Stimulated activated CD8-positive, alpha-beta memory T cell treated with anti-CD3 and anti-CD28 coated beads, Interleukin-7, amount 100 ng/mL, for 24 hours (primary cell): ENCODE results near the gene MEGF6.
"Not testable (repeated sequence)": the region's sequence is repeated elsewhere in the genome, so short reads cannot be mapped to it uniquely, and the experiment has no call there.

ENCODE experiments used
- DNase-seq: peaks from one replicate; pipeline ENCODE4 v3.0.0-alpha.2; 2020; ENCODE audit warnings: low read depth

MEGF6 gene

GRCh38 chr1:3575515-3575914 lies 35.8 kb downstream of the MEGF6 start:
- DNase-seq: not testable (repeated sequence)

- DNase-seq: no peak
Measured at GRCh38 chr1:3573500-3573899, 37.8 kb downstream of the MEGF6 start.

- not testable (repeated sequence) for DNase-seq
Measured at GRCh38 chr1:3572638-3573037, 38.7 kb downstream of the MEGF6 start.

GRCh38 chr1:3571263-3571662 lies 40.0 kb downstream of the MEGF6 start:
- no peak for DNase-seq

- no peak for DNase-seq
Measured at GRCh38 chr1:3570066-3570986, 41.0 kb downstream of the MEGF6 start.

GRCh38 chr1:3569436-3569835 lies 41.9 kb downstream of the MEGF6 start:
- DNase-seq: no peak

GRCh38 chr1:3568815-3569435 lies 42.4 kb downstream of the MEGF6 start:
- no peak for DNase-seq

GRCh38 chr1:3566951-3567804 lies 44.1 kb downstream of the MEGF6 start:
- no peak for DNase-seq

- DNase-seq: no peak
Measured at GRCh38 chr1:3566003-3566885, 45.1 kb downstream of the MEGF6 start.

GRCh38 chr1:3564921-3565831 lies 46.1 kb downstream of the MEGF6 start:
- no peak for DNase-seq

GRCh38 chr1:3563610-3564009 lies 47.7 kb downstream of the MEGF6 start:
- no peak for DNase-seq

- no peak for DNase-seq
Measured at GRCh38 chr1:3563125-3563524, 48.2 kb downstream of the MEGF6 start.

- DNase-seq: no peak
Measured at GRCh38 chr1:3562712-3563111, 48.6 kb downstream of the MEGF6 start.

GRCh38 chr1:3561702-3562101 lies 49.6 kb downstream of the MEGF6 start:
- DNase-seq: no peak

- no peak for DNase-seq
Measured at GRCh38 chr1:3560981-3561380, 50.3 kb downstream of the MEGF6 start.

GRCh38 chr1:3560251-3560871 lies 50.9 kb downstream of the MEGF6 start:
- DNase-seq: no peak

- no peak for DNase-seq
Measured at GRCh38 chr1:3558036-3558726, 53.1 kb downstream of the MEGF6 start.

GRCh38 chr1:3557366-3557765 lies 53.9 kb downstream of the MEGF6 start:
- DNase-seq: no peak

GRCh38 chr1:3556336-3556735 lies 55.0 kb downstream of the MEGF6 start:
- no peak for DNase-seq
